Activated T-helper 17 cell treated with anti-CD3 and anti-CD28 coated beads, Interleukin-2, amount 50 U/mL, for 72 hours (primary cell): ENCODE measurements around the gene KLHL3. TPM values are rescaled to one million over a fixed set of nuclear protein-coding genes. Genes with fewer than 3 reads are reported as not detected.

ENCODE experiments used
- ATAC-seq: fragments of 150-1000 bp; cut with Tn5 transposase; replicated peaks from 2 replicates; pipeline ENCODE4 v1.10.0; 2021; ENCODE audit warnings: mild to moderate bottlenecking, moderate library complexity
- H3K27ac Mint-ChIP-seq: one replicate; pipeline ENCODE4 v1.8.0; 2022; ENCODE audit warnings: mixed read lengths
- H3K27me3 Mint-ChIP-seq: one replicate; pipeline ENCODE4 v1.8.0; 2022; ENCODE audit warnings: mixed read lengths
- H3K36me3 Mint-ChIP-seq: one replicate; pipeline ENCODE4 v1.8.0; 2022; ENCODE audit warnings: low read depth, mild to moderate bottlenecking, mixed read lengths
- H3K4me1 Mint-ChIP-seq: one replicate; pipeline ENCODE4 v1.8.0; 2022; ENCODE audit warnings: mixed read lengths
- H3K4me3 Mint-ChIP-seq: one replicate; pipeline ENCODE4 v1.8.0; 2022; ENCODE audit warnings: mild to moderate bottlenecking, mixed read lengths
- H3K9me3 Mint-ChIP-seq: one replicate; pipeline ENCODE4 v1.8.0; 2022; ENCODE audit warnings: mixed read lengths
- total RNA-seq, 2 donors: library from RNA; stranded (reverse); gene quantifications; one replicate each; pipeline ENCODE4 v1.2.3, GENCODE V29; 2022

KLHL3 gene
- total RNA-seq, 2 donors from 2014 or later, result 5.3 to 9.5 TPM

- Mint-ChIP-seq H3K27me3 (no peaks in the 10 kb centered on the region), H3K9me3 (no peaks in the 10 kb centered on the region), H3K4me3 (no peak overlapping the region), H3K27ac (peak overlapping the region; percentile 11), H3K4me1 (no peaks in the 10 kb centered on the region), H3K36me3 (peaks cover 19% of the 10 kb centered on the region)
- no peak for ATAC-seq
These were observed 56.7 kb downstream of the KLHL3 start for GRCh38 chr5:137679195-137679594.

- Mint-ChIP-seq H3K36me3 (peaks cover 19% of the 10 kb centered on the region), H3K4me3 (no peak overlapping the region), H3K27ac (no peak overlapping the region), H3K9me3 (no peaks in the 10 kb centered on the region), H3K4me1 (no peaks in the 10 kb centered on the region), H3K27me3 (no peaks in the 10 kb centered on the region)
- ATAC-seq, result no peak
These were observed 63.0 kb downstream of the KLHL3 start for GRCh38 chr5:137672881-137673280.

GRCh38 chr5:137672001-137672400 lies 63.9 kb downstream of the KLHL3 start:
- H3K27me3 Mint-ChIP-seq, result no peaks in the 10 kb centered on the region
- H3K36me3 Mint-ChIP-seq, result peaks cover 11% of the 10 kb centered on the region
- no peak overlapping the region for H3K4me3 Mint-ChIP-seq
- no peaks in the 10 kb centered on the region for H3K9me3 Mint-ChIP-seq
- peak overlapping the region; percentile 31 for H3K27ac Mint-ChIP-seq
- H3K4me1 Mint-ChIP-seq, result no peaks in the 10 kb centered on the region
- no peak for ATAC-seq

GRCh38 chr5:137669811-137670210 lies 66.1 kb downstream of the KLHL3 start:
- H3K27ac Mint-ChIP-seq, result no peak overlapping the region
- no peaks in the 10 kb centered on the region for H3K27me3 Mint-ChIP-seq
- no peak overlapping the region for H3K4me3 Mint-ChIP-seq
- ATAC-seq, result no peak
- H3K4me1 Mint-ChIP-seq, result peaks cover 13% of the 10 kb centered on the region
- no peaks in the 10 kb centered on the region for H3K36me3 Mint-ChIP-seq
- no peaks in the 10 kb centered on the region for H3K9me3 Mint-ChIP-seq

- peak overlapping the region; percentile 22 for H3K27ac Mint-ChIP-seq
- no peak overlapping the region for H3K4me3 Mint-ChIP-seq
- no peaks in the 10 kb centered on the region for H3K36me3 Mint-ChIP-seq
- H3K27me3 Mint-ChIP-seq, result no peaks in the 10 kb centered on the region
- H3K9me3 Mint-ChIP-seq, result no peaks in the 10 kb centered on the region
- no peak for ATAC-seq
- peaks cover 13% of the 10 kb centered on the region for H3K4me1 Mint-ChIP-seq
These were observed 67.3 kb downstream of the KLHL3 start for GRCh38 chr5:137668637-137669036.

GRCh38 chr5:137667341-137667740 lies 68.5 kb downstream of the KLHL3 start:
- H3K4me3 Mint-ChIP-seq, result no peak overlapping the region
- no peaks in the 10 kb centered on the region for H3K27me3 Mint-ChIP-seq
- peak overlapping the region; percentile 26 for H3K27ac Mint-ChIP-seq
- no peaks in the 10 kb centered on the region for H3K9me3 Mint-ChIP-seq
- ATAC-seq, result no peak
- H3K36me3 Mint-ChIP-seq, result no peaks in the 10 kb centered on the region
- peaks cover 13% of the 10 kb centered on the region for H3K4me1 Mint-ChIP-seq

- Mint-ChIP-seq H3K27me3 (no peaks in the 10 kb centered on the region), H3K9me3 (no peaks in the 10 kb centered on the region), H3K36me3 (no peaks in the 10 kb centered on the region)
These were observed 69.0 kb downstream of the KLHL3 start for GRCh38 chr5:137666901-137667300.

GRCh38 chr5:137666461-137666850 lies 69.4 kb downstream of the KLHL3 start:
- H3K4me3 Mint-ChIP-seq, result peak overlapping the region; percentile 53
- H3K27me3 Mint-ChIP-seq, result no peaks in the 10 kb centered on the region
- H3K4me1 Mint-ChIP-seq, result peaks cover 13% of the 10 kb centered on the region
- no peaks in the 10 kb centered on the region for H3K36me3 Mint-ChIP-seq
- H3K9me3 Mint-ChIP-seq, result no peaks in the 10 kb centered on the region
- ATAC-seq, result peak; percentile 81
- peak overlapping the region; percentile 77 for H3K27ac Mint-ChIP-seq

More at GRCh38 chr5:137666901-137667300, 69.0 kb downstream of the KLHL3 start:
- no peak for ATAC-seq
- peaks cover 13% of the 10 kb centered on the region for H3K4me1 Mint-ChIP-seq
- H3K27ac Mint-ChIP-seq, result peak overlapping the region; percentile 77
- H3K4me3 Mint-ChIP-seq, result peak overlapping the region; percentile 53

- no peaks in the 10 kb centered on the region for H3K27me3 Mint-ChIP-seq
- no peaks in the 10 kb centered on the region for H3K9me3 Mint-ChIP-seq
- peaks cover 13% of the 10 kb centered on the region for H3K4me1 Mint-ChIP-seq
- H3K36me3 Mint-ChIP-seq, result no peaks in the 10 kb centered on the region
- H3K4me3 Mint-ChIP-seq, result peak overlapping the region; percentile 53
- ATAC-seq, result peak; percentile 99
- peak overlapping the region; percentile 77 for H3K27ac Mint-ChIP-seq
These were observed 70.0 kb downstream of the KLHL3 start for GRCh38 chr5:137665678-137666460.

- Mint-ChIP-seq H3K36me3 (no peaks in the 10 kb centered on the region), H3K27me3 (no peaks in the 10 kb centered on the region), H3K9me3 (no peaks in the 10 kb centered on the region), H3K27ac (no peak overlapping the region), H3K4me1 (no peaks in the 10 kb centered on the region), H3K4me3 (no peak overlapping the region)
- peak; percentile 90 for ATAC-seq
These were observed 75.5 kb downstream of the KLHL3 start for GRCh38 chr5:137660349-137660817.

- no peaks in the 10 kb centered on the region for H3K36me3 Mint-ChIP-seq
- H3K4me1 Mint-ChIP-seq, result no peaks in the 10 kb centered on the region
- H3K9me3 Mint-ChIP-seq, result no peaks in the 10 kb centered on the region
- H3K27ac Mint-ChIP-seq, result no peak overlapping the region
- no peak for ATAC-seq
- H3K27me3 Mint-ChIP-seq, result no peaks in the 10 kb centered on the region
- no peak overlapping the region for H3K4me3 Mint-ChIP-seq
These were observed 76.7 kb downstream of the KLHL3 start for GRCh38 chr5:137659209-137659608.

GRCh38 chr5:137658324-137658723 lies 77.6 kb downstream of the KLHL3 start:
- no peaks in the 10 kb centered on the region for H3K4me1 Mint-ChIP-seq
- no peaks in the 10 kb centered on the region for H3K36me3 Mint-ChIP-seq
- no peak overlapping the region for H3K4me3 Mint-ChIP-seq
- H3K9me3 Mint-ChIP-seq, result no peaks in the 10 kb centered on the region
- no peak for ATAC-seq
- no peak overlapping the region for H3K27ac Mint-ChIP-seq
- no peaks in the 10 kb centered on the region for H3K27me3 Mint-ChIP-seq

- no peaks in the 10 kb centered on the region for H3K9me3 Mint-ChIP-seq
- H3K4me1 Mint-ChIP-seq, result no peaks in the 10 kb centered on the region
- ATAC-seq, result no peak
- no peak overlapping the region for H3K4me3 Mint-ChIP-seq
- H3K27ac Mint-ChIP-seq, result peak overlapping the region; percentile 12
- H3K27me3 Mint-ChIP-seq, result no peaks in the 10 kb centered on the region
- H3K36me3 Mint-ChIP-seq, result no peaks in the 10 kb centered on the region
These were observed 78.8 kb downstream of the KLHL3 start for GRCh38 chr5:137657073-137657472.

- no peaks in the 10 kb centered on the region for H3K4me1 Mint-ChIP-seq
- H3K9me3 Mint-ChIP-seq, result no peaks in the 10 kb centered on the region
- no peaks in the 10 kb centered on the region for H3K36me3 Mint-ChIP-seq
These were observed 79.3 kb downstream of the KLHL3 start for GRCh38 chr5:137656558-137656957.

GRCh38 chr5:137651022-137651421 lies 84.9 kb downstream of the KLHL3 start:
- H3K27ac Mint-ChIP-seq, result no peak overlapping the region
- no peak overlapping the region for H3K4me3 Mint-ChIP-seq
- no peaks in the 10 kb centered on the region for H3K9me3 Mint-ChIP-seq
- H3K4me1 Mint-ChIP-seq, result no peaks in the 10 kb centered on the region
- ATAC-seq, result no peak
- H3K36me3 Mint-ChIP-seq, result peaks cover 8% of the 10 kb centered on the region
- no peaks in the 10 kb centered on the region for H3K27me3 Mint-ChIP-seq

More at GRCh38 chr5:137656558-137656957, 79.3 kb downstream of the KLHL3 start:
- Mint-ChIP-seq H3K27ac (peak overlapping the region; percentile 12), H3K27me3 (no peaks in the 10 kb centered on the region), H3K4me3 (no peak overlapping the region)
- no peak for ATAC-seq
